GM12892 (cell line): Measurements from ENCODE around the gene VWA5B1.

Source experiments
- POLR2A ChIP-seq: IDR thresholded peaks from 2 replicates; pipeline ENCODE4 v1.6.1; 2011; ENCODE audit warnings: low read depth, low read length, control low read depth
- TAF1 ChIP-seq: IDR thresholded peaks from 2 replicates; pipeline ENCODE4 v1.6.1; 2011; ENCODE audit warnings: low read depth, mild to moderate bottlenecking, control low read depth, low read length, borderline replicate concordance

DNA sequence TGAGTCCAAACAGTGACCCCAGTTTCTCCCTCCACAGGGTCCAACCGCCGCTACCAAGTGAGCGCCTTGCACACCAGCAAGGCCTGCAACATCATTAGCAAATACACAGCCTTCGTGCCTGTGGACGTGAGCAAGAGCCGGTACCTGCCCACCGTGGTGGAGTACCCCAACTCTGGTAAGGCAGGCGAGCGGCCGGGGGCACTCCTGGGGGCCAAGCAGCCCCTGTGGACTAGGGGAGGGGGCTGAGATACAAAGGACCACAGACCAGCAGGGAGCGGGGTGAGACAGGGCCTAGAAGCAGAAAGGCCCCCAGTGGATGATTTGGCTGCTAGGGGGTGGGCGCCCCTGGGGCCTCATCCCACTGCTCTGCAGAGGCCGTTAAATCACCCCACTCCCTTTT, 54.7 kb downstream of the VWA5B1 start:
- TF ChIP-seq POLR2A (no peak), TAF1 (no peak)
